T-cell (primary cell): ENCODE measurements around the gene KCNJ6. TPM values are rescaled to one million over a fixed set of nuclear protein-coding genes. Genes with fewer than 3 reads are reported as not detected.

Experiments
- ATAC-seq, 4 experiments: fragments of 200-7000 bp in 3 of 4; fragments of 150-1000 bp in 1 of 4; cut with Tn5 transposase; replicated peaks in 1 of 4; 1 replicate in 3 of 4; 2 replicates in 1 of 4; pipeline ENCODE4 v1.10.0; 2021; ENCODE audit warnings: moderate library complexity in 3 of 4, mild to moderate bottlenecking in 2 of 4, moderate number of reproducible peaks in 1 of 4
- CTCF ChIA-PET, 2 donors: fragments of 300-600 bp; sonication (Branson Sonifier 250); formaldehyde crosslinking; loops; one replicate each; lab custom pipeline; 2022; ENCODE audit warnings: antibody characterized with exemption in 2 of 2; lab: Charles Lee
- POLR2A ChIA-PET, 2 donors: fragments of 300-600 bp; sonication (Branson Sonifier 250); formaldehyde crosslinking; loops; one replicate each; lab custom pipeline; 2022; ENCODE audit warnings: antibody characterized with exemption in 2 of 2; lab: Charles Lee
- DNase-seq, 35 experiments: peaks; one replicate each; pipeline versions ENCODE4 v3.0.0 to v3.0.0-alpha.2; 2013 to 2023
- H3K27ac ChIP-seq: one replicate; pipeline ENCODE4 v1.5.1; 2013; ENCODE audit warnings: low read length
- H3K27me3 ChIP-seq, 2 experiments: replicated peaks in 1 of 2; 1 replicate in 1 of 2; 2 replicates in 1 of 2; pipeline versions ENCODE4 v1.6.1 to v1.7.0; 2013; ENCODE audit warnings: low read length in 1 of 2, mixed read lengths in 1 of 2; ENCODE audit not compliant: control insufficient read depth in 2 of 2, insufficient read depth in 2 of 2; ENCODE audit errors: extremely low read depth in 1 of 2
- H3K36me3 ChIP-seq, 2 donors: 1 replicate in 1 of 2; 2 replicates in 1 of 2; pipeline versions ENCODE4 v1.6.1 to v1.7.0; 2013; ENCODE audit warnings: low read length in 1 of 2; ENCODE audit not compliant: control insufficient read depth in 2 of 2, insufficient read depth in 1 of 2; ENCODE audit errors: extremely low read depth in 1 of 2
- H3K4me1 ChIP-seq, 2 experiments: 1 replicate in 1 of 2; 2 replicates in 1 of 2; pipeline versions ENCODE4 v1.6.1 to v1.7.0; 2013; ENCODE audit warnings: low read length in 2 of 2, mixed read lengths in 1 of 2; ENCODE audit not compliant: insufficient read depth in 2 of 2, control insufficient read depth in 1 of 2; ENCODE audit errors: extremely low read depth in 1 of 2
- H3K4me3 ChIP-seq, 2 donors: 1 replicate in 1 of 2; 2 replicates in 1 of 2; pipeline versions ENCODE4 v1.5.1 to v1.7.0; 2013; ENCODE audit warnings: mild to moderate bottlenecking in 2 of 2, low read length in 1 of 2, moderate library complexity in 1 of 2; ENCODE audit not compliant: control insufficient read depth in 1 of 2; ENCODE audit errors: extremely low read depth in 1 of 2
- H3K9me3 ChIP-seq: 2 replicates; pipeline ENCODE4 v1.7.0; 2013
- H3K27ac Mint-ChIP-seq, 2 donors: one replicate each; pipeline ENCODE4 v1.8.0; 2020 to 2021; ENCODE audit warnings: mild to moderate bottlenecking in 2 of 2, mixed read lengths in 2 of 2
- H3K27me3 Mint-ChIP-seq, 2 donors: one replicate each; pipeline ENCODE4 v1.8.0; 2021 to 2022; ENCODE audit warnings: mixed read lengths in 2 of 2
- H3K36me3 Mint-ChIP-seq: one replicate; pipeline ENCODE4 v1.8.0; 2021; ENCODE audit warnings: mixed read lengths
- H3K4me1 Mint-ChIP-seq, 3 donors: one replicate each; pipeline ENCODE4 v1.8.0; 2020 to 2022; ENCODE audit warnings: mixed read lengths in 3 of 3, mild to moderate bottlenecking in 1 of 3
- H3K4me3 Mint-ChIP-seq, 3 donors: one replicate each; pipeline ENCODE4 v1.8.0; 2020 to 2022; ENCODE audit warnings: mild to moderate bottlenecking in 3 of 3, mixed read lengths in 3 of 3, moderate library complexity in 3 of 3
- H3K9me3 Mint-ChIP-seq, 3 donors: one replicate each; pipeline ENCODE4 v1.8.0; 2020 to 2022; ENCODE audit warnings: mixed read lengths in 3 of 3
- WGBS: methylation state at CpG from one replicate; pipeline ENCODE4 v1.1.5; 2013; ENCODE audit warnings: missing lambda C conversion rate; ENCODE audit not compliant: insufficient coverage; 5-methylcytosine and 5-hydroxymethylcytosine counted together
- total RNA-seq, 35 experiments: library from RNA in 6 of 35; stranded (reverse) in 6 of 35; fragments of 120-200 nt in 1 of 35; gene quantifications; one replicate each; pipeline versions ENCODE4 v1.2.1 to v1.2.4 and lab custom pipeline; 2013 to 2026

The KCNJ6 gene
- total RNA-seq, 5 donors from 2014 or later (not counting 1 experiment from before 2014, with no cell fraction given): not detected

GRCh38 chr21:37658121-37658816, 258.0 kb downstream of the KCNJ6 start:
- Mint-ChIP-seq H3K9me3 (no peaks in the 10 kb centered on the region), H3K27ac (no peak overlapping the region), H3K4me3 (no peak overlapping the region), H3K27me3 (peaks cover 7 to 27% of the 10 kb centered on the region in 2 donors), H3K4me1 (no peaks in the 10 kb centered on the region), H3K36me3 (no peaks in the 10 kb centered on the region)
- H3K4me1 ChIP-seq: no peaks in the 10 kb centered on the region
- no peak overlapping the region for H3K27ac ChIP-seq
- H3K36me3 ChIP-seq: no peaks in the 10 kb centered on the region
- H3K4me3 ChIP-seq: no peak overlapping the region
- no peak for ATAC-seq
- H3K27me3 ChIP-seq: peaks cover 0 to 26% of the 10 kb centered on the region in 2 experiments
- no peak for DNase-seq
- ChIA-PET POLR2A (no interaction called here), CTCF (no interaction called here)
- WGBS: 56% methylated on average over 4 of the region's 10 CpGs
- no peaks in the 10 kb centered on the region for H3K9me3 ChIP-seq

GRCh38 chr21:37656899-37657298, 259.4 kb downstream of the KCNJ6 start:
- no peak overlapping the region for H3K27ac ChIP-seq
- Mint-ChIP-seq H3K4me1 (no peaks in the 10 kb centered on the region), H3K36me3 (no peaks in the 10 kb centered on the region), H3K4me3 (no peak overlapping the region), H3K9me3 (no peaks in the 10 kb centered on the region), H3K27me3 (peaks cover 7 to 27% of the 10 kb centered on the region in 2 donors), H3K27ac (no peak overlapping the region)
- ChIA-PET POLR2A (no interaction called here), CTCF (no interaction called here)
- no peak overlapping the region for H3K4me3 ChIP-seq
- H3K9me3 ChIP-seq: no peaks in the 10 kb centered on the region
- no CpG with 5 or more reads among the region's 5 CpGs for WGBS
- H3K27me3 ChIP-seq: peaks cover 0 to 26% of the 10 kb centered on the region in 2 experiments
- H3K4me1 ChIP-seq: no peaks in the 10 kb centered on the region
- H3K36me3 ChIP-seq: no peaks in the 10 kb centered on the region
- ATAC-seq (no peak), DNase-seq (no peak)

GRCh38 chr21:37655611-37656300, 260.5 kb downstream of the KCNJ6 start:
- ChIA-PET POLR2A (no interaction called here), CTCF (no interaction called here)
- Histone ChIP-seq H3K4me3 (no peak overlapping the region), H3K9me3 (no peaks in the 10 kb centered on the region), H3K27ac (no peak overlapping the region), H3K36me3 (no peaks in the 10 kb centered on the region), H3K27me3 (peaks cover 0 to 30% of the 10 kb centered on the region in 2 experiments), H3K4me1 (no peaks in the 10 kb centered on the region)
- peaks cover 7 to 27% of the 10 kb centered on the region in 2 donors for H3K27me3 Mint-ChIP-seq
- no peak for DNase-seq
- H3K4me3 Mint-ChIP-seq: no peak overlapping the region
- no peaks in the 10 kb centered on the region for H3K4me1 Mint-ChIP-seq
- no peak for ATAC-seq
- no peaks in the 10 kb centered on the region for H3K36me3 Mint-ChIP-seq
- no peak overlapping the region for H3K27ac Mint-ChIP-seq
- no peaks in the 10 kb centered on the region for H3K9me3 Mint-ChIP-seq
- WGBS: 86% methylated on average over 4 of the region's 6 CpGs

- no peak for ATAC-seq
- H3K4me1 Mint-ChIP-seq: no peaks in the 10 kb centered on the region
- Histone ChIP-seq H3K9me3 (no peaks in the 10 kb centered on the region), H3K36me3 (no peaks in the 10 kb centered on the region), H3K4me1 (no peaks in the 10 kb centered on the region), H3K27me3 (peaks cover 0 to 31% of the 10 kb centered on the region in 2 experiments), H3K4me3 (no peak overlapping the region), H3K27ac (no peak overlapping the region)
- no peak overlapping the region for H3K4me3 Mint-ChIP-seq
- CTCF ChIA-PET: no interaction called here
- peaks cover 7 to 27% of the 10 kb centered on the region in 2 donors for H3K27me3 Mint-ChIP-seq
- no peaks in the 10 kb centered on the region for H3K36me3 Mint-ChIP-seq
- POLR2A ChIA-PET: no interaction called here
- 91% methylated on average over 4 of the region's 4 CpGs for WGBS
- DNase-seq: no peak
- no peak overlapping the region for H3K27ac Mint-ChIP-seq
- no peaks in the 10 kb centered on the region for H3K9me3 Mint-ChIP-seq
Measured at GRCh38 chr21:37654596-37654995, 261.7 kb downstream of the KCNJ6 start.

- Mint-ChIP-seq H3K4me3 (no peak overlapping the region), H3K4me1 (no peaks in the 10 kb centered on the region), H3K9me3 (no peaks in the 10 kb centered on the region), H3K27me3 (peaks cover 7 to 24% of the 10 kb centered on the region in 2 donors), H3K36me3 (no peaks in the 10 kb centered on the region), H3K27ac (no peak overlapping the region)
- DNase-seq (no peak), ATAC-seq (no peak)
- POLR2A ChIA-PET: no interaction called here
- Histone ChIP-seq H3K4me1 (no peaks in the 10 kb centered on the region), H3K27me3 (peaks cover 0 to 32% of the 10 kb centered on the region in 2 experiments), H3K9me3 (no peaks in the 10 kb centered on the region), H3K27ac (no peak overlapping the region), H3K4me3 (no peak overlapping the region), H3K36me3 (no peaks in the 10 kb centered on the region)
- CTCF ChIA-PET: no interaction called here
- WGBS: 64% methylated on average over 4 of the region's 4 CpGs
Measured at GRCh38 chr21:37653201-37653600, 263.1 kb downstream of the KCNJ6 start.

GRCh38 chr21:37647781-37648180, 268.5 kb downstream of the KCNJ6 start:
- H3K4me3 ChIP-seq: no peak overlapping the region
- Mint-ChIP-seq H3K36me3 (no peaks in the 10 kb centered on the region), H3K27me3 (peaks cover 10 to 20% of the 10 kb centered on the region in 2 donors), H3K27ac (no peak overlapping the region), H3K4me1 (no peaks in the 10 kb centered on the region), H3K9me3 (no peaks in the 10 kb centered on the region), H3K4me3 (no peak overlapping the region)
- H3K36me3 ChIP-seq: no peaks in the 10 kb centered on the region
- 74% methylated on average over 4 of the region's 4 CpGs for WGBS
- H3K4me1 ChIP-seq: no peaks in the 10 kb centered on the region
- H3K27ac ChIP-seq: no peak overlapping the region
- DNase-seq (no peak), ATAC-seq (no peak)
- POLR2A ChIA-PET: no interaction called here
- CTCF ChIA-PET: no interaction called here
- peaks cover 0 to 20% of the 10 kb centered on the region in 2 experiments for H3K27me3 ChIP-seq
- no peaks in the 10 kb centered on the region for H3K9me3 ChIP-seq
